Nephron (organoid): Measurements from ENCODE around the gene SELENOI.

Source experiments
- H3K27ac Mint-ChIP-seq, 3 experiments: 2 replicates each; pipeline ENCODE4 v1.8.0; 2020; ENCODE audit warnings: mixed read lengths in 3 of 3, mild to moderate bottlenecking in 2 of 3, moderate library complexity in 1 of 3
- H3K27me3 Mint-ChIP-seq: 2 replicates; pipeline ENCODE4 v1.8.0; 2021; ENCODE audit warnings: low read depth, mild to moderate bottlenecking, moderate library complexity, mixed read lengths
- H3K36me3 Mint-ChIP-seq: 2 replicates; pipeline ENCODE4 v1.8.0; 2020; ENCODE audit warnings: low read depth, mixed read lengths
- H3K4me1 Mint-ChIP-seq: 2 replicates; pipeline ENCODE4 v1.8.0; 2020; ENCODE audit warnings: mixed read lengths
- H3K4me3 Mint-ChIP-seq, 3 experiments: 2 replicates each; pipeline ENCODE4 v1.8.0; 2020; ENCODE audit warnings: mild to moderate bottlenecking in 3 of 3, mixed read lengths in 3 of 3, moderate library complexity in 2 of 3
- H3K9me3 Mint-ChIP-seq: 2 replicates; pipeline ENCODE4 v1.8.0; 2020; ENCODE audit warnings: mixed read lengths
- TF ChIP-seq, protein P1 (sequence below), 3 experiments: fragments of 200-600 bp; sonication (generic); IDR thresholded peaks; one replicate each; pipeline ENCODE4 v1.5.0; 2021; ENCODE audit warnings: antibody characterized with exemption in 3 of 3; ENCODE audit not compliant: unreplicated experiment in 3 of 3

The SELENOI gene

DNA sequence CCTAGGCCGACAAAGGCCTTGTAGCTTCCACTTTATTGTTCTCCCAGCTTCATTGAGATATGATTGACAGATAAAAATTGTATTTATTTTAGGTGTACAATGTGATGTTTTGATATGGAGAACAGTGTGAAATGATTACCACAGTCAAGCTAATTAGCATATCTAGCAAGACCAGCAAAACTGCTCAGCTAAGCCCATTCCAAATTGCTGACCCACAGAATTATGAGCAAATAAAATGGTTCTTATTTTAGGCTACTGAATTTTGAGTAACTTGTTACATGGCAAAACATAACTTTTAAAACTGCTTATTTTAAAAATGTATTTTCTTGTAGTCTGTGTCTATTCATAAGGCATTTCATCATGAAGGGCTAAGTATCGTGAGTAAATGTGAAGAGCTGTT lies 8.6 kb upstream of the SELENOI start:
- no peak overlapping the region for H3K27ac Mint-ChIP-seq
- peaks cover 19% of the 10 kb centered on the region for H3K4me1 Mint-ChIP-seq
- TF ChIP-seq, protein P1, sequence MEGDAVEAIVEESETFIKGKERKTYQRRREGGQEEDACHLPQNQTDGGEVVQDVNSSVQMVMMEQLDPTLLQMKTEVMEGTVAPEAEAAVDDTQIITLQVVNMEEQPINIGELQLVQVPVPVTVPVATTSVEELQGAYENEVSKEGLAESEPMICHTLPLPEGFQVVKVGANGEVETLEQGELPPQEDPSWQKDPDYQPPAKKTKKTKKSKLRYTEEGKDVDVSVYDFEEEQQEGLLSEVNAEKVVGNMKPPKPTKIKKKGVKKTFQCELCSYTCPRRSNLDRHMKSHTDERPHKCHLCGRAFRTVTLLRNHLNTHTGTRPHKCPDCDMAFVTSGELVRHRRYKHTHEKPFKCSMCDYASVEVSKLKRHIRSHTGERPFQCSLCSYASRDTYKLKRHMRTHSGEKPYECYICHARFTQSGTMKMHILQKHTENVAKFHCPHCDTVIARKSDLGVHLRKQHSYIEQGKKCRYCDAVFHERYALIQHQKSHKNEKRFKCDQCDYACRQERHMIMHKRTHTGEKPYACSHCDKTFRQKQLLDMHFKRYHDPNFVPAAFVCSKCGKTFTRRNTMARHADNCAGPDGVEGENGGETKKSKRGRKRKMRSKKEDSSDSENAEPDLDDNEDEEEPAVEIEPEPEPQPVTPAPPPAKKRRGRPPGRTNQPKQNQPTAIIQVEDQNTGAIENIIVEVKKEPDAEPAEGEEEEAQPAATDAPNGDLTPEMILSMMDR (IDR thresholded peaks at IDR 0.05; ENCODE audit: unreplicated experiment in 3 of 3), result no peak
- no peaks in the 10 kb centered on the region for H3K27me3 Mint-ChIP-seq
- H3K4me3 Mint-ChIP-seq, result no peak overlapping the region
- H3K9me3 Mint-ChIP-seq, result no peaks in the 10 kb centered on the region
- no peaks in the 10 kb centered on the region for H3K36me3 Mint-ChIP-seq

- H3K4me1 Mint-ChIP-seq, result peaks cover 18% of the 10 kb centered on the region
- H3K27ac Mint-ChIP-seq, result peak overlapping the region in 1 of 3 experiments; percentile 59
- H3K27me3 Mint-ChIP-seq, result no peaks in the 10 kb centered on the region
- H3K9me3 Mint-ChIP-seq, result no peaks in the 10 kb centered on the region
- no peaks in the 10 kb centered on the region for H3K36me3 Mint-ChIP-seq
- TF ChIP-seq, protein P1 (IDR thresholded peaks at IDR 0.05; ENCODE audit: unreplicated experiment in 3 of 3), result no peak
- H3K4me3 Mint-ChIP-seq, result no peak overlapping the region
These were observed 5.1 kb upstream of the SELENOI start for GRCh38 chr2:26340831-26341230.

GRCh38 chr2:26344581-26345282 lies 1.2 kb upstream of the SELENOI start:
- Mint-ChIP-seq H3K4me1 (peaks cover 32% of the 10 kb centered on the region), H3K9me3 (no peaks in the 10 kb centered on the region), H3K27me3 (no peaks in the 10 kb centered on the region), H3K4me3 (peak overlapping the region; percentile 96 to 97 (median 97)), H3K36me3 (no peaks in the 10 kb centered on the region), H3K27ac (peak overlapping the region; percentile 95 to 98 (median 97))
- TF ChIP-seq, protein P1 (IDR thresholded peaks at IDR 0.05; ENCODE audit: unreplicated experiment in 3 of 3), result no peak

- no peaks in the 10 kb centered on the region for H3K36me3 Mint-ChIP-seq
- no peaks in the 10 kb centered on the region for H3K9me3 Mint-ChIP-seq
- no peaks in the 10 kb centered on the region for H3K27me3 Mint-ChIP-seq
- H3K27ac Mint-ChIP-seq, result peak overlapping the region; percentile 95 to 98 (median 97)
- H3K4me3 Mint-ChIP-seq, result peak overlapping the region; percentile 96 to 97 (median 97)
- peaks cover 29% of the 10 kb centered on the region for H3K4me1 Mint-ChIP-seq
- TF ChIP-seq, protein P1 (IDR thresholded peaks at IDR 0.05; ENCODE audit: unreplicated experiment in 3 of 3), result no peak
These were observed 729 bp upstream of the SELENOI start for GRCh38 chr2:26345283-26345544.

DNA sequence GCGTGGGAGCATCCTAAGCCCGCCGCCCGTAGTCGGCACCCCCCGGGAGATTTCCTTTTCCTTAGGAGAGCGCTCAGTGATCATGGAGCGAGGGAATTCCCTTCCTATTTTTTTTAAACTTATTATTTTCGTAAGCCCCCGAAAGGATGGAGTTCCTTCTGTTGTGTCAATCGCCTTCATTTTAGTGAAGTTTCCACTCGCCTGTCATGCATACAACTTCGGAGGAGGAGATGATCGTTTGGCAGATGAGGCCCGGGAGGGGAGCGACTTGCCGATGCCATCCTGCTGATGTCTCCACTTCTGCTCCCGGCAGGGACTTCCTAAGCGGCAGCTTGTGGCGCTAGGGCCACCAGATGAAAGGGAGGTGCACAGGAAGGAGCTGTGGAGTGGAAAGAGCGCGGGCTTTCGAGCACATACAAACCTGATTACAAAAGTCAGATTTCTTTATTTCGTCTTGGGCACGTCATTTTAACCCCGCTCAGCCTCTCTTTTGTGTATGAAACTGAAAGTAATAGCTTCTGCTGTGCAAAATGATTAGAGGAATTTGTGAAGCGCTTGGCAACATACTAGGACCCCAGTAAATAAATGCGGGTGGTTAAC lies 611 bp downstream of the SELENOI start, which contains the start of gene ADGRF3:
TSS of gene ADGRF3 (minus strand) at position 336 of the 600 bp plus-strand sequence. CDS start 555 bp downstream, outside the sequence.
- peak within 1 kb of the TSS; percentile 95 to 98 (median 97) for H3K27ac Mint-ChIP-seq
- H3K27me3 Mint-ChIP-seq, result no peaks in the 10 kb centered on the region
- peaks cover 29% of the 10 kb centered on the region for H3K4me1 Mint-ChIP-seq
- TF ChIP-seq, protein P1 (IDR thresholded peaks at IDR 0.05; ENCODE audit: unreplicated experiment in 3 of 3), result no peak
- no peaks in the 10 kb centered on the region for H3K9me3 Mint-ChIP-seq
- no peaks in the 10 kb centered on the region for H3K36me3 Mint-ChIP-seq
- peak within 1 kb of the TSS; percentile 96 to 97 (median 97) for H3K4me3 Mint-ChIP-seq
